HG02981 (cell line): ENCODE results near the gene MVK.

ENCODE experiments used
- ATAC-seq: cut with Tn5 transposase; IDR thresholded peaks from one replicate; pipeline ENCODE4 v1.9.1; 2021; ENCODE audit warnings: mild to moderate bottlenecking, moderate library complexity; ENCODE audit not compliant: unreplicated experiment

The MVK gene

GRCh38 chr12:109563291-109564284 is 10.0 kb upstream of the MVK start:
- no peak for ATAC-seq

- ATAC-seq = no peak
Observed at GRCh38 chr12:109566424-109566823, 7.2 kb upstream of the MVK start.

GRCh38 chr12:109567296-109567695 is 6.3 kb upstream of the MVK start:
- ATAC-seq = no peak

- no peak for ATAC-seq
Observed at GRCh38 chr12:109567967-109568366, 5.6 kb upstream of the MVK start.

GRCh38 chr12:109568486-109568885 is 5.1 kb upstream of the MVK start:
- no peak for ATAC-seq

GRCh38 chr12:109571773-109572505 is 1.7 kb upstream of the MVK start:
- ATAC-seq = no peak

GRCh38 chr12:109572506-109572845 is 1.1 kb upstream of the MVK start:
- ATAC-seq = no peak

- ATAC-seq = peak; percentile 0
Observed at GRCh38 chr12:109573914-109574244, 285 bp downstream of the MVK start.

- ATAC-seq = no peak
Observed at GRCh38 chr12:109575683-109576082, 2.1 kb downstream of the MVK start.

GRCh38 chr12:109577311-109577710 is 3.7 kb downstream of the MVK start:
- ATAC-seq = no peak

GRCh38 chr12:109578330-109578927 is 4.8 kb downstream of the MVK start:
- ATAC-seq = no peak

GRCh38 chr12:109579639-109580038 is 6.0 kb downstream of the MVK start:
- no peak for ATAC-seq

- ATAC-seq = no peak
Observed at GRCh38 chr12:109580272-109580671, 6.7 kb downstream of the MVK start.

- no peak for ATAC-seq
Observed at GRCh38 chr12:109580684-109581333, 7.2 kb downstream of the MVK start.

GRCh38 chr12:109581334-109581691 is 7.7 kb downstream of the MVK start:
- no peak for ATAC-seq

- ATAC-seq = no peak
Observed at GRCh38 chr12:109581856-109582255, 8.3 kb downstream of the MVK start.

- no peak for ATAC-seq
Observed at GRCh38 chr12:109582636-109583035, 9.0 kb downstream of the MVK start.

- no peak for ATAC-seq
Observed at GRCh38 chr12:109583733-109584132, 10.1 kb downstream of the MVK start.

- no peak for ATAC-seq
Observed at GRCh38 chr12:109586385-109587296, 13.0 kb downstream of the MVK start.

GRCh38 chr12:109587921-109588320 is 14.3 kb downstream of the MVK start:
- ATAC-seq = no peak
